ENCODE results near the gene WDR91.

GRCh38 chr7:135208102-135208793, 3.1 kb downstream of the WDR91 start:
- TF ChIP-seq CTCF (IDR thresholded peaks at IDR 0.05; ENCODE audit: insufficient read depth, low read length, poor library complexity, severe bottlenecking) (no peak), EZH2phosphoT487 (conservative IDR thresholded peaks at IDR 0.05; ENCODE audit: low read length) (no peak)

Data from SU-DHL-6 (cell line).